ENCODE measurements around the gene LRRC9. TPM values are rescaled to one million over a fixed set of nuclear protein-coding genes. Genes with fewer than 3 reads are reported as not detected.

The LRRC9 gene
- total and polyA plus RNA-seq, 2 donors from 2014 or later, result not detected

GRCh38 chr14:60090864-60091519, 171.0 kb downstream of the LRRC9 start:
- H3K9ac ChIP-seq (ENCODE audit: low read length in 3 of 3), result peak overlapping the region; percentile 87 to 99 (median 93)
- DNase-seq (peak in 4 of 5 donors; percentile 77 to 92 (median 85)), FAIRE-seq (no peak)
- intact Hi-C loops (cut with DNase I), result no loop called here
- no peaks in the 10 kb centered on the region for H3K9me3 ChIP-seq (ENCODE audit: control insufficient read depth in 2 of 3, insufficient read depth in 1 of 3, low read length in 3 of 3)
- TF ChIP-seq CTCF (IDR thresholded peaks at IDR 0.05; ENCODE audit: borderline replicate concordance, extremely low read depth, insufficient read depth), result no peak
- no peaks in the 10 kb centered on the region for H3K36me3 ChIP-seq (ENCODE audit: control insufficient read depth in 2 of 3, insufficient read depth in 3 of 3, low read length in 3 of 3)
- peaks cover 5 to 12% (median 11%) of the 10 kb centered on the region in 3 donors for H3K4me1 ChIP-seq (ENCODE audit: control insufficient read depth in 2 of 3, insufficient read depth in 2 of 3, low read depth in 1 of 3, low read length in 3 of 3)
- H3K4me3 ChIP-seq (ENCODE audit: low read length in 3 of 3), result peak overlapping the region; percentile 89 to 100 (median 99)
- H3K27me3 ChIP-seq (ENCODE audit: control insufficient read depth, insufficient read depth, low read length), result no peaks in the 10 kb centered on the region
- H3K27ac ChIP-seq (ENCODE audit: low read depth in 2 of 2, low read length in 2 of 2), result peak overlapping the region; percentile 98 to 99

GRCh38 chr14:60091550-60092525, 171.9 kb downstream of the LRRC9 start, which contains the start of gene PCNX4:
PCNX4 (plus strand) TSS chr14:60091923; CDS start chr14:60107639, 15,716 bp downstream.
- Histone ChIP-seq H3K4me3 (ENCODE audit: low read length in 3 of 3) (peak within 1 kb of the TSS; percentile 89 to 100 (median 99)), H3K4me1 (ENCODE audit: control insufficient read depth in 2 of 3, insufficient read depth in 2 of 3, low read depth in 1 of 3, low read length in 3 of 3) (peaks cover 5 to 13% (median 12%) of the 10 kb centered on the region in 3 donors), H3K27me3 (ENCODE audit: control insufficient read depth, insufficient read depth, low read length) (no peaks in the 10 kb centered on the region), H3K27ac (ENCODE audit: low read depth in 2 of 2, low read length in 2 of 2) (peak within 1 kb of the TSS; percentile 98 to 99), H3K36me3 (ENCODE audit: control insufficient read depth in 2 of 3, insufficient read depth in 3 of 3, low read length in 3 of 3) (no peaks in the 10 kb centered on the region), H3K9me3 (ENCODE audit: control insufficient read depth in 2 of 3, insufficient read depth in 1 of 3, low read length in 3 of 3) (no peaks in the 10 kb centered on the region), H3K9ac (ENCODE audit: low read length in 3 of 3) (peak within 1 kb of the TSS; percentile 87 to 99 (median 93))
- FAIRE-seq, result peak; percentile 72
- TF ChIP-seq CTCF (IDR thresholded peaks at IDR 0.05; ENCODE audit: borderline replicate concordance, extremely low read depth, insufficient read depth), result no peak
- intact Hi-C loops (cut with DNase I), result no loop called here
- peak; percentile 97 to 100 (median 99) for DNase-seq

- Histone ChIP-seq H3K9ac (ENCODE audit: low read length in 3 of 3) (peak overlapping the region; percentile 87 to 99 (median 87)), H3K4me3 (ENCODE audit: low read length in 3 of 3) (peak overlapping the region; percentile 89 to 100 (median 99)), H3K27me3 (ENCODE audit: control insufficient read depth, insufficient read depth, low read length) (no peaks in the 10 kb centered on the region), H3K36me3 (ENCODE audit: control insufficient read depth in 2 of 3, insufficient read depth in 3 of 3, low read length in 3 of 3) (no peaks in the 10 kb centered on the region), H3K9me3 (ENCODE audit: control insufficient read depth in 2 of 3, insufficient read depth in 1 of 3, low read length in 3 of 3) (no peaks in the 10 kb centered on the region), H3K4me1 (ENCODE audit: control insufficient read depth in 2 of 3, insufficient read depth in 2 of 3, low read depth in 1 of 3, low read length in 3 of 3) (peaks cover 5 to 13% (median 12%) of the 10 kb centered on the region in 3 donors), H3K27ac (ENCODE audit: low read depth in 2 of 2, low read length in 2 of 2) (peak overlapping the region; percentile 98 to 99)
- DNase-seq (peak in 4 of 5 donors; percentile 19 to 77 (median 56)), FAIRE-seq (no peak)
- no peak for TF ChIP-seq CTCF (IDR thresholded peaks at IDR 0.05; ENCODE audit: borderline replicate concordance, extremely low read depth, insufficient read depth)
- intact Hi-C loops (cut with DNase I), result no loop called here
Measured at GRCh38 chr14:60092526-60092920, 172.6 kb downstream of the LRRC9 start.
